GM04504 (cell line): Measurements from ENCODE around the gene OAS2.

Experiments used
- DNase-seq: peaks from one replicate; pipeline ENCODE4 v3.0.0-alpha.2; 2012; ENCODE audit warnings: low read depth

Gene OAS2

DNA sequence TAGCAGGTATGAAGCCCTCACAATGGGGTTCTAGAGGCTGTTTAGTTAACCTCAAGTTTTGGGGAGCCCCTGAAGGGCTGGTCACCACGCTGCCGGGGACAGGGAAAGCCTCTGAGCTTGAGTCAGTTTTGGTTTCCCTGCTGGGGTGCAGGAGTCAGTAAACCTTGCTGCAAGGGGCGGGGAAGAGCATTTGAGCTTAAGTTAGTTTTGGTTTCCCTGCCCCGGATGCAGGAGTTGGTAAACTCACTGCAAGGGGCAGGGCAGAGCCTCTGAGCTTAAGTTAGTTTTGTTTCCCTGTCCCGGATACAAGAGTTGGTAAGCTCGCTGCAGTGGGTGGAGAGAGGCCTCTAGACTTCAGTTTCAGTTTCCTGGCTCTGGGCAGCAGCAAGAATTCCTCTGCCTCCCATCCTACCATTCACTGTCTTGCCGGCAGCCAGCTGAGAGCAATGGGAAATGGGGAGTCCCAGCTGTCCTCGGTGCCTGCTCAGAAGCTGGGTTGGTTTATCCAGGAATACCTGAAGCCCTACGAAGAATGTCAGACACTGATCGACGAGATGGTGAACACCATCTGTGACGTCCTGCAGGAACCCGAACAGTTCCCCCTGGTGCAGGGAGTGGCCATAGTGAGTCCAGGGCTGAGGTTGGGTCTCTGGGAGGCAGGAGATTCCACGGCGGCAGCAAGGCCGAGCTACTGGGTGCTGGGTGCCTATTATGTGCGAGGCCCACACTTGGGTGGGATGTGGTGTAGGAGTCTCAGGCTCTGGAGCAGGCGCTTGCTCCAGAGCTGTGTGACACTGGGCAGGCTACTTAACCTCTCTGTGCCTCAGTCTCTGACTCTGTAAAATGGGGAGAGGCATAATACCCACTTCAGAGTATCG lies at the start of gene OAS2:
Gene OAS2, plus strand, starts transcription at position 357 of the 878 bp plus-strand sequence. Its CDS starts 90 bp downstream, at position 447.
- peak; percentile 76 for DNase-seq

- DNase-seq, result no peak
Observed at GRCh38 chr12:112928978-112929377, 49.3 kb upstream of the OAS2 start.

DNA sequence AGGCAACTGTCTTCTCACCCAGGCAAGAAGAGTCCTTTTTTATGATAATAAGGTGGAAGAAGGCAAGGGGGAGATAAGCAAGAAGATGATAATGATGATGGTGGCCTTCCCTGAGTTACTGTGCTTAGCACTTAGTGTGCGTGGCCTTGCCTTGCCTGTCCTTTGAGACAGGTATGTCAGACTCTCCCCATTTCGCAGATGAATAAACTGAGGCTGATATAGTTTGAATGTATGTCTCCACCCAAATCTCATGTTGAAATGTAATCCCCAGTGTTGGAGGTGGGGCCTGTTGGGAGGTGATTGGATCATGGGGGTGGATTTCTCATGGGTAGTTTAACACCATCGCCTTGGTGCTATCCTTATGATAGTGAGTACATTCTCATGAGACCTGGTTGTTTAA lies 48.6 kb upstream of the OAS2 start:
- DNase-seq, result no peak

DNA sequence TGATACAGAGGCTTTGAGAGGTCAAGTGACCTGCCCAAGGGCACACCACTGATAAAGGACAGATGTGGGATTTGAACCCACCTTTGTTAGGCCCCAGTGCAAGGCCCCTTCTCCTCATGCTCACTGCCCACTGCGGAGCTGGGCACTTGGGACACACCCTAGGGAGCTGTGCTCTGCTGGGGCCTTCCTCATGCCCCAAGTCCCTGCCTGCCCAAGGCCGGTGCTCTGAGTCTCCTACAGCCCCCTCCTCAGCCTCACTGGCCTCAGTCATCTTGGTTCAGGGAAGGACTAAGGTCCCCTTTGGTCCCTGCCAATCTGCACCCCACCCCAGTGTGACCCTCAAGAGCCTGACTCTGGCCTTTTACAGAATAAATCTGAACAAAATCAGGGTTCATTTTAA lies 48.0 kb upstream of the OAS2 start:
- no peak for DNase-seq

DNA sequence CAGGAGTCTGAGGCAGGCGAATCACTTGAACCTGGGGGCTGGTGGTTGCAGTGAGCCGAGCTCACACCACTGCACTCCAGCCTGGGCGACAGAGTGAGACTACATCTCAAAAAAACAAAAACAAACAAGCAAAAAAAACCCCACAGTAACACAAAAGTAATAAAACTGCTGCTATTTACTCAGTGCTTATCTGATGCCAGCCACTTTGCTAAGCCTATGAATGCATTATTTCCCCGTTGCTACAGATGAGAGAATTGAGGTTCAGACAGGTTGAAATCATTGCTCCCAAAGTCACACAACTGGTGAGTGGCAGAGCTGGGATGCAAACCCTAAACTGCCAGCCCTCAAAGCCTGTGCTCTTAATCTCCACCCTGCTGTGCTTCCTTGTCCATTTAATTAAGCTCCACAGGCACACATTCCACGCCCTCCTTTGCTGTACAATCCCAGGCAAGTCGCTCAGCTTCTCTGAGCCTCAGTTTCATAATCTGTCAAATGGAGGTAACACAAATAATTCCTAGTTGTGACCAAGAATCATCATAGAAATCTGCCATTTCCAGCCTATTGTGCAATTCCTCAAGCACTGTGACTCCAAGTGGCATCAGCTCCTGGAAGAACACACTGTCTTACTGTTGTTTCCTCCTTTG lies 45.7 kb upstream of the OAS2 start:
- DNase-seq, result no peak

GRCh38 chr12:112933129-112933505 lies 45.2 kb upstream of the OAS2 start:
- no peak for DNase-seq

DNA sequence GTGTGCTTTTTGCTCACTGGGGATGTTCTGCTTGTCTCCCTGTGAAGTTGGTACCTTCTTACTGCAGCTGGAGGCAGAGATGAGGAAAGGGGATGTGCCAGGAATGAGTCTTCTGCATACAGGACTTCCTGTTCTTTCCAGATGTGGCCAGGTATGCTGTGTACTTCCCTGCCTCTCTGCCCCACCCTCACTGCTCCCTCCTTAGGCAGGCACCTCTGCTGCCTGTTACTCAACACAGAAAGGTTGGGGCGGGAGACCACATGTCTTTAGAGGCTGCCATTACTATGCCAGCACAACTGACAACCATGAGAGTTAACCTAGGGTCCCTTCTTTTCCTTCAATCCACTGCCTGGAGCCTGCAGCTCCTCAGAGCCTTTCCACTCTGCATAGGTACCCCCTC lies 42.1 kb upstream of the OAS2 start:
- no peak for DNase-seq

DNA sequence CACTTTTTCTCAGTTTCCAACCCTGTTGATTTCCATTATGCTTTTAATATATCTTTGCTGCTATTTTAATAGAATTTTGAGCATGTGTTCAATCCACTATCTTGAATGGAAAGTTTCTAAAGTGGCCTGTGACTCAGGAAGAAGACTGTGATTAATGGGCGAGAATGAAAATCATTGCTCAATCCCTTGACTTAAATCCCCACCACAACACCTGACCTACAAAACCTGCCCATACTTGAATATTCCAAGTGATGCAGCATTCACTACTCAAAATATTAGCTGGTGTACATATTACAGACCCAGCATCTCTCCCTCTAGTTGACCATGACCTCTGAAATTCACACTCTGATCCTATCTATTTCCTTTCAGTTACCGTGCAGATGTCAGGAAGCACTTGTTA lies 41.4 kb upstream of the OAS2 start:
- DNase-seq, result no peak

GRCh38 chr12:112937741-112938719 lies 40.3 kb upstream of the OAS2 start, which contains the start of gene OAS3:
OAS3 (plus strand) TSS chr12:112938474; CDS start chr12:112938531, 57 bp downstream.
- peak; percentile 64 for DNase-seq

- no peak for DNase-seq
Observed at GRCh38 chr12:112938751-112939150, 39.6 kb upstream of the OAS2 start.

DNA sequence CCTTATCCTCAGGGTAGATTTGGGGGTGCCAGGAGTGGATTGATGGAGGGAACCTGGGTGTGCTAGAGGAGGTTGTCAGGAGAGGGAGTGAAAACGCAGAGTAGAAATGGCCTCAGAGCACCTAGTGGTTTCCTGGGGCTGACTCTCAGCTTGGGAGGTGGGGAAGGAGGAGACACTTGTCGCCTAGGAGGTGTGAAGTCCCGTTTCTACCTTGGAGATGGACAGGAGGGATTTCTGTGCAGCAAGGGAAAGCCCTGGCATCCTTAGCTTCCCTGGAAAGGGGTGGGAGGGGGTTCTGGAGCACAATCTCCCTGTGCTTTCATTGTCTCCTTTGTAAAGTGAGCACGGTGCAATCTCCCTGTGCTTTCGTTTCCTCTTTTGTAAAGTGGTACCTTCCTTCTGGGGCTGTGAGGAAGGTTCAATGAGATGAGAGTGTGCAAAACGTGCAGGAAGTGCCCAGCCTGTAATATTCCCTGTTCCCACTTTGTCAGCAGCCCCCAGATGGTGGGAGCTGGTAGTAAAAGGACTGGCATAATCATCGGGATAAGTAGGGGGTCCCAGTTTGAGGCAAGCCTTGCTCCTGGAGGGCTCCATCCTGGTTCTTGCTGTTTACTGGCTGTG lies 38.4 kb upstream of the OAS2 start:
- no peak for DNase-seq

DNA sequence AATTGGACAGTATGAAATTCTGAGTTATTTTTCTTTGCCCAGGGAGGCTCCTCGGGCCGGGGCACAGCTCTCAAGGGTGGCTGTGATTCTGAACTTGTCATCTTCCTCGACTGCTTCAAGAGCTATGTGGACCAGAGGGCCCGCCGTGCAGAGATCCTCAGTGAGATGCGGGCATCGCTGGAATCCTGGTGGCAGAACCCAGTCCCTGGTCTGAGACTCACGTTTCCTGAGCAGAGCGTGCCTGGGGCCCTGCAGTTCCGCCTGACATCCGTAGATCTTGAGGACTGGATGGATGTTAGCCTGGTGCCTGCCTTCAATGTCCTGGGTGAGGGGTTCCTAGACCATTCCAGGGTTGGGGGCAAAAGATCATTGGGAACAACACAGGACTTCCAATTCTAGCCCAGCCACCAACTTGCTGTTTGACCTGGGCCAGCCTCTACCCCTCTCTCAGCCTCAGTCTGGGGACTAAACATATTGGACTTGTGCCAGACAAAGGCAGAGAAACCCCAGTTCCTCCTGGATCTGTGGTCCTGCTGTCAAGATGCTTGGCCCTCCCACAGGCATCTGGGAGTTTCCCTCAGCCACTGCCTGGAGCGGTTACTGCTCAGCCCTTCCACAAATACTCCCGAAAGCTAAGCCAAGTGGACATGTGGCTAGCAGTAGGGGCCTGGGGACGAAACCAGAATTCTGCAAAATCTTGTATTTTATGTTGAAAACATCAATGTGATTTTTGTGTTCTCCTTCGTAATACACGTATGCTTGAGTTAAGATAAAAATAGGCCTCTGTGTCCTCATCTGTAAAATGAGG lies 36.6 kb upstream of the OAS2 start:
- DNase-seq, result no peak

- no peak for DNase-seq
Observed at GRCh38 chr12:112942572-112942971, 35.7 kb upstream of the OAS2 start.

DNA sequence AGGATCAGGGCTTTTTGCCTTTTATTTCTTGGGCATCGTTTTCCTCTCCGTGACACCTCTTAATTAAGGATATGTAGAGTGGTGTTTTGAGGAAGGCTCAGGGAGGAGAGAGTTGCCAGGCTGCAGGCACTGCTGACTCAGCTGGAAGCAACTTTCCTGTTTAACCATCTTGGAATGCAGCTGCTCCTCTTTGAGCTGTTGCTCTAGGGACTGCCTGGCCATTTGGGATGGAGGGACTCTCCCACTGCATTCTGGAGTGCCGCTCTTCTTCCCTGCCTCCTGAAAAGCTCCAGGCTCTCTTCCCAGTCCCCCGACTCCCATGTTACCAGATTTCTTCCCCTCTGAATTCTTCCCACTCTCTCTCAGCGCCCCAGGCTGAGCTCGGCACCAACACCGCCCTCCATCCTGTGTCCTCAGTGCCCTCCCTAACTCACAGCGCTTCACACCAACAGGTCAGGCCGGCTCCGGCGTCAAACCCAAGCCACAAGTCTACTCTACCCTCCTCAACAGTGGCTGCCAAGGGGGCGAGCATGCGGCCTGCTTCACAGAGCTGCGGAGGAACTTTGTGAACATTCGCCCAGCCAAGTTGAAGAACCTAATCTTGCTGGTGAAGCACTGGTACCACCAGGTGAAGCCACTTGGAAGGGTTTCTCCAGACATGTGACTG lies 34.2 kb upstream of the OAS2 start:
- DNase-seq, result no peak

- DNase-seq, result no peak
Observed at GRCh38 chr12:112945515-112945914, 32.8 kb upstream of the OAS2 start.

GRCh38 chr12:112946236-112947000 lies 31.9 kb upstream of the OAS2 start:
- DNase-seq, result no peak

GRCh38 chr12:112947314-112947713 lies 31.0 kb upstream of the OAS2 start:
- DNase-seq, result no peak

- no peak for DNase-seq
Observed at GRCh38 chr12:112947761-112948160, 30.6 kb upstream of the OAS2 start.

DNA sequence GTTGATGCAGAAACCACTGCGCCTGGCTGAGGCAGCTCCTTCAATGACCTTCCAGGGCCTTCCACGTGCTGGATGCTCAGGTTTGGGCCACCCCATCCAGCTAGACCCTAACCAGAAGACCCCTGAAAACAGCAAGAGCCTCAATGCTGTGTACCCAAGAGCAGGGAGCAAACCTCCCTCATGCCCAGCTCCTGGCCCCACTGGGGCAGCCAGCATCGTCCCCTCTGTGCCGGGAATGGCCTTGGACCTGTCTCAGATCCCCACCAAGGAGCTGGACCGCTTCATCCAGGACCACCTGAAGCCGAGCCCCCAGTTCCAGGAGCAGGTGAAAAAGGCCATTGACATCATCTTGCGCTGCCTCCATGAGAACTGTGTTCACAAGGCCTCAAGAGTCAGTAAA lies 29.5 kb upstream of the OAS2 start:
- DNase-seq, result no peak

DNA sequence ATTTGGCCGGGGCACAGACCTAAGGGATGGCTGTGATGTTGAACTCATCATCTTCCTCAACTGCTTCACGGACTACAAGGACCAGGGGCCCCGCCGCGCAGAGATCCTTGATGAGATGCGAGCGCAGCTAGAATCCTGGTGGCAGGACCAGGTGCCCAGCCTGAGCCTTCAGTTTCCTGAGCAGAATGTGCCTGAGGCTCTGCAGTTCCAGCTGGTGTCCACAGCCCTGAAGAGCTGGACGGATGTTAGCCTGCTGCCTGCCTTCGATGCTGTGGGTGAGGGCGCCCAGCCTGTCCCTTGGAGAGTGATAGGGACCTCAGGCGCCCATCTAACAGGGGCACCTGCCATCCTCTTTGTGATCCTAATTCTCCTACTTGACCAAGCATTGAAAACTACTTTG lies 27.6 kb upstream of the OAS2 start:
- DNase-seq, result no peak
